ENCODE data around the gene PDE1C.

PDE1C gene

GRCh38 chr7:31986878-31987518 is 83.2 kb downstream of the PDE1C start:
- no peak for DNase-seq

GRCh38 chr7:31982962-31983361 is 87.2 kb downstream of the PDE1C start:
- no peak for DNase-seq

- DNase-seq: no peak
These were observed 88.3 kb downstream of the PDE1C start for GRCh38 chr7:31981874-31982390.

GRCh38 chr7:31979690-31980330 is 90.4 kb downstream of the PDE1C start:
- DNase-seq: no peak

- no peak for DNase-seq
These were observed 94.7 kb downstream of the PDE1C start for GRCh38 chr7:31975546-31975945.

GRCh38 chr7:31974351-31974750 is 95.9 kb downstream of the PDE1C start:
- no peak for DNase-seq

GRCh38 chr7:31971049-31971667 is 99.0 kb downstream of the PDE1C start:
- no peak for DNase-seq

- DNase-seq: no peak
These were observed 99.7 kb downstream of the PDE1C start for GRCh38 chr7:31970501-31970900.

- DNase-seq: no peak
These were observed 106.5 kb downstream of the PDE1C start for GRCh38 chr7:31963569-31964175.

GRCh38 chr7:31962246-31962645 is 108.0 kb downstream of the PDE1C start:
- no peak for DNase-seq

- no peak for DNase-seq
These were observed 112.0 kb downstream of the PDE1C start for GRCh38 chr7:31958226-31958625.

- no peak for DNase-seq
These were observed 112.5 kb downstream of the PDE1C start for GRCh38 chr7:31957756-31958155.

GRCh38 chr7:31957090-31957720 is 113.0 kb downstream of the PDE1C start:
- DNase-seq: no peak

GRCh38 chr7:31955641-31956040 is 114.6 kb downstream of the PDE1C start:
- DNase-seq: no peak

GRCh38 chr7:31955021-31955420 is 115.2 kb downstream of the PDE1C start:
- DNase-seq: no peak

GRCh38 chr7:31954500-31954899 is 115.7 kb downstream of the PDE1C start:
- no peak for DNase-seq

GRCh38 chr7:31953432-31953831 is 116.8 kb downstream of the PDE1C start:
- no peak for DNase-seq

- DNase-seq: no peak
These were observed 120.0 kb downstream of the PDE1C start for GRCh38 chr7:31950091-31950755.

- no peak for DNase-seq
These were observed 122.2 kb downstream of the PDE1C start for GRCh38 chr7:31948029-31948428.

GRCh38 chr7:31940167-31940566 is 130.0 kb downstream of the PDE1C start:
- no peak for DNase-seq

GRCh38 chr7:31939076-31939475 is 131.1 kb downstream of the PDE1C start:
- DNase-seq: no peak

- DNase-seq: no peak
These were observed 131.6 kb downstream of the PDE1C start for GRCh38 chr7:31938650-31939049.

GRCh38 chr7:31937982-31938381 is 132.2 kb downstream of the PDE1C start:
- DNase-seq: no peak

Measured in NCI-H187 (cell line).